Thymus (tissue), 11 donors: ENCODE data around the gene HCRTR1. TPM values are rescaled to one million over a fixed set of nuclear protein-coding genes. Genes with fewer than 3 reads are reported as not detected.

ENCODE experiments used
- DNase-seq, 9 donors: peaks; one replicate each; pipeline ENCODE4 v3.0.0-alpha.2; 2013; ENCODE audit warnings: low spot score in 9 of 9, low read depth in 6 of 9, missing footprints in 1 of 9
- H3K27ac ChIP-seq, 2 donors: one replicate each; pipeline ENCODE4 v1.5.1; 2013; ENCODE audit warnings: control low read depth in 1 of 2, low read depth in 1 of 2, low read length in 1 of 2, mild to moderate bottlenecking in 1 of 2, moderate library complexity in 1 of 2
- H3K27me3 ChIP-seq, 2 donors: one replicate each; pipeline ENCODE4 v1.5.1; 2013; ENCODE audit warnings: low read length in 1 of 2; ENCODE audit not compliant: control insufficient read depth in 2 of 2, insufficient read depth in 1 of 2
- H3K36me3 ChIP-seq, 2 donors: one replicate each; pipeline ENCODE4 v1.5.1; 2013; ENCODE audit warnings: low read length in 1 of 2, mild to moderate bottlenecking in 1 of 2, moderate library complexity in 1 of 2; ENCODE audit not compliant: control insufficient read depth in 2 of 2, insufficient read depth in 2 of 2
- H3K4me1 ChIP-seq, 2 donors: one replicate each; pipeline ENCODE4 v1.5.1; 2013; ENCODE audit warnings: low read length in 2 of 2; ENCODE audit not compliant: control insufficient read depth in 2 of 2, insufficient read depth in 2 of 2
- H3K4me3 ChIP-seq, 2 donors: one replicate each; pipeline ENCODE4 v1.5.1; 2013; ENCODE audit warnings: low read length in 2 of 2, control low read depth in 1 of 2, mild to moderate bottlenecking in 1 of 2
- H3K9me3 ChIP-seq, 2 donors: one replicate each; pipeline ENCODE4 v1.5.1; 2013; ENCODE audit warnings: low read length in 1 of 2, mild to moderate bottlenecking in 1 of 2; ENCODE audit not compliant: control insufficient read depth in 2 of 2, insufficient read depth in 1 of 2
- WGBS: extraction: QIAGEN DNeasy Blood & Tissue Kit; methylation state at CpG from one replicate; pipeline ENCODE4 v1.1.7; 2013; 5-methylcytosine and 5-hydroxymethylcytosine counted together
- polyA plus RNA-seq: library from polyadenylated mRNA; stranded (reverse); fragments of 200-250 nt; gene quantifications from one replicate; pipeline ENCODE4 v1.2.3, GENCODE V29; 2013
- total RNA-seq: library from RNA; stranded (reverse); fragments of 120-200 nt; gene quantifications from one replicate; pipeline ENCODE4 v1.2.4, GENCODE V29; 2013
- donor health status: healthy.

The HCRTR1 gene
- total and polyA plus RNA-seq, 2 donors, result 0.02 TPM; not detected in 1

DNA sequence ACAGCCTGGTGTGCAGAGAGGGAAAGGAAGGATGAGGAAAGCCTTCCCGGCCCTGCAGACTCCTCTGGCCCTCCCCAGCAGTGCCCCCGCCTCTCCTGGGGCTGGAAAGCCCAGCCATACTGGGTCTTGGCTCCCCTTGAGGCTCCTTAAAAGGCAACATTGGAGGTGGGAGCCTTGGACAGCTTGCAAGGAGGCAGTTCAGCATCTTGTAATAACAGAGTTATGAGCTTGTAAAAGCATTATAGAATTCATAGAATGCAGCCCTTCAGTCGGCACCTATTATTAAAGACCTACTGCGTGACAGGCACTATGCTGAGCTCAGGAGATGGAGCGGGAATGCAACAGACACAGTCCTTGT, 37.0 kb upstream of the HCRTR1 start:
- Histone ChIP-seq H3K27ac (no peak overlapping the region), H3K36me3 (no peaks in the 10 kb centered on the region), H3K4me1 (peaks cover 2 to 10% of the 10 kb centered on the region in 2 donors), H3K4me3 (no peak overlapping the region), H3K27me3 (peaks cover 0 to 15% of the 10 kb centered on the region in 2 donors), H3K9me3 (no peaks in the 10 kb centered on the region)
- 95% methylated on average over 5 of the region's 5 CpGs for WGBS
- no peak for DNase-seq

DNA sequence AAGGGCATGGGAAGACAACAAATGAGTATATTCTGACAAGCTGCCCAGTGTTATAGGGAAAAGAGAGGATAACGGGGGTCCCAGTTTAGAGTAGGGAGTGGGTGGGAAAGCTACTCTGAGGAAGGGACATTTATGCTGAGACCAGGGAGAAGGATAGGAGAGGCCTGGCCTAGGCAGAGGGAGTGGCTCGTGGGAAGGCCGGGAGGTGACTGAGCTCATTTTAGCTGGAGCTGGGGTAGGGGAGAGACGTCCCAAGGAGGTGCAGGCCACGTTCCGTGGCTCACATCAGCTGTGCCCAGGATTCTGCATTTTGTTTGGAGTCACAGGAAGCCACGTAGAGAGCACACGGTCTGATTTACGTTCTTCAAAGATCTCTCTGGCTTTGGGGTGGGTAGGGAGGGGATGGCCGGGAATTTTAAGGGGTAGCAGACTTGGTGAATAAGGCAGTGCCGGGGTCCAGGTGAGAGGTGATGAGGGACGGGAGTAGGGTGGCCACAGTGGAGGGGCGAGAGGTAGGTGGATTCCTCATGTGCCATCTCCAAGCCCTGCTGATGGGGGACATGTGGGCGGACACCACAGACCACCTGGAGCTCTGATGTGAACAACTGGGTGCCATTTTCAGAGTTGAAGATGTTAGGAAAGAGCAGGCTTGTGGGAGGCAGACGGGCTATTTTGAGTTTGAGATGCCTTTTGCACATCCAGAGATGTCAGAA, 36.4 kb upstream of the HCRTR1 start:
- H3K27me3 ChIP-seq, result peaks cover 0 to 12% of the 10 kb centered on the region in 2 donors
- H3K4me1 ChIP-seq, result peaks cover 2 to 9% of the 10 kb centered on the region in 2 donors
- no peaks in the 10 kb centered on the region for H3K36me3 ChIP-seq
- no peaks in the 10 kb centered on the region for H3K9me3 ChIP-seq
- no peak overlapping the region for H3K4me3 ChIP-seq
- no peak overlapping the region for H3K27ac ChIP-seq
- WGBS, result 95% methylated on average over 15 of the region's 15 CpGs
- DNase-seq, result no peak

DNA sequence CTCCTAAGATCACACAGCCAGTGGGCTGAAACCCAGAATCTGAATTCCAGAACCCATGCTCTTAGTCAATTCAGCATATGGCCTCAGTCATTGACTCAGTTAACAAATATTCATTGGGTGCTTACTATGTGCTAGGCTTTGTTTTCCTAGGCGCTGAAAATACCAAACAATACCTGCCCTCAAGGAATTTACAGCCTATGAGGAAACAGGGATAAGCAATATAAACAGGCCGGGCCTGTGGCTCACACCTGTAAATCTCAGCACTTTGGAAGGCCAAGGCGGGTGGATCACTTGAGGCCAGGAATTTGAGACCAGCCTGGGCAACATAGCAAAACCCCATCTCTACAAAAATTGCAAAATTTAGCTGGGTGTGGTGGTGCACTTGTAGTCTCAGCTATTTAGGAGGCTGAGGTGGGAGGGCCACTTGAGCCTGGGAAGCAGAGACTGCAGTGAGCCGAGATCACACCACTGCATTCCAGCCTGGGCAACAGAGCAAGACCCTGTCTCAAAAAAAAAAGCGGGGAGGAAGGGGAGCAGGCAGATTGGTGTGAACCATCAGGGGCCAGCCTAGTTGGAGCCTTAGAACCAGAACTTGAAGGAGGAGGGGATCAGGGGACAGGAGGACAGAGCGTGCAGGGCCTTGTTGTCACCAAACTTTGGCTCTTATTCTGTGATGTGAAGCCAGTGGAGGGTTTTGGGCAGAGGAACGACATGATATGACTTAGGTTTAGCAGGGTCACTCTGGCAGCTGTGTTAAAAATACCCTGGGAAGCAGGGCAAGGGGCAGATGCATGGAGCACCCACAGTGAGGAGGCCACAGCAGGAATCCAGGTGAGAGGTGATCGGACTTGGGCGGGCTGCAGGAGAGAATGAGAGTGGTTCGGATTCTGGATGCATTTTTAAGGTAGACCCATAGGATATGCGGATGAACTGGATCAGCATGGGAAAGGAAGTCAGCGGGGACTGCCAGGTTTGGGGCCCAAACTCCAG, 35.4 kb upstream of the HCRTR1 start:
- Histone ChIP-seq H3K4me3 (no peak overlapping the region), H3K27ac (no peak overlapping the region), H3K4me1 (peaks cover 0 to 3% of the 10 kb centered on the region in 2 donors), H3K27me3 (peaks cover 0 to under 1% of the 10 kb centered on the region in 2 donors), H3K9me3 (no peaks in the 10 kb centered on the region), H3K36me3 (no peaks in the 10 kb centered on the region)
- WGBS, result 96% methylated on average over 12 of the region's 12 CpGs
- no peak for DNase-seq

DNA sequence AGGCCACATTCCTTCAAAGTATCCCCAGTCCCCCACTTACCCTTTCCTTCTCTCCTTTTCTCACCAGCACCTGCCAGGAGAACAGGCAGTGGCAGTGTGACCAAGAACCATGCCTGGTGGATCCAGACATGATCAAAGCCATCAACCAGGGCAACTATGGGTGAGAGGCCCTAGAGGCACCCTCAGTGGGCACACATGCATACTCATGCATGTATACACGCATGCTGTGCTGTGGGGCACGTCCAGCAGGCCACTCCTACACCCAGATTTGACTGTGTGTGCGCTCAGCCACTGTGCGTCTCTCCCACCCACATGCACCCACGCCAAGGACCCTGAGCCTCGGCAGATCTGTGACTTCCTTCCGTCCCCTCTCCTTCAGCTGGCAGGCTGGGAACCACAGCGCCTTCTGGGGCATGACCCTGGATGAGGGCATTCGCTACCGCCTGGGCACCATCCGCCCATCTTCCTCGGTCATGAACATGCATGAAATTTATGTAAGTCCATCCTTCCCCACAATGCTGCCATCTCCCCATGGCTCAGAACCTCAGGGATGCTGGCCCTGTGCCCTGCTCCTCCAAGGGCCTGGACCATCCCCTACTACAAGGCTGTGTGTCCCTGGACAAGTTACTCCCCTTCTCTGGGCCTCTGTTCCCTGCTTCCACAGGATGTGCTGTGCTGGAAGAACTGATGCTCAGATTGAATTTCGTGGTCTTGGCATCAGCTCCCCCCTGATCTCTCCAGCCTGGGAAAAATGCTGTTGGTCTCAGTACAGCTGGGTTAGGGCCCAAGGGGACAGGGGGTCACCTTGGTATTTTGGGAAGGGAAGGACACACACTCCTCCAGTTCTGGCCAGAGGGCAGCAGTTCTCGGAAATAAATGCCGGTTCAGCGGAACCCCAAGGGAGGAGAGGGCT, 34.2 kb upstream of the HCRTR1 start:
- no peak for DNase-seq
- H3K36me3 ChIP-seq, result no peaks in the 10 kb centered on the region

DNA sequence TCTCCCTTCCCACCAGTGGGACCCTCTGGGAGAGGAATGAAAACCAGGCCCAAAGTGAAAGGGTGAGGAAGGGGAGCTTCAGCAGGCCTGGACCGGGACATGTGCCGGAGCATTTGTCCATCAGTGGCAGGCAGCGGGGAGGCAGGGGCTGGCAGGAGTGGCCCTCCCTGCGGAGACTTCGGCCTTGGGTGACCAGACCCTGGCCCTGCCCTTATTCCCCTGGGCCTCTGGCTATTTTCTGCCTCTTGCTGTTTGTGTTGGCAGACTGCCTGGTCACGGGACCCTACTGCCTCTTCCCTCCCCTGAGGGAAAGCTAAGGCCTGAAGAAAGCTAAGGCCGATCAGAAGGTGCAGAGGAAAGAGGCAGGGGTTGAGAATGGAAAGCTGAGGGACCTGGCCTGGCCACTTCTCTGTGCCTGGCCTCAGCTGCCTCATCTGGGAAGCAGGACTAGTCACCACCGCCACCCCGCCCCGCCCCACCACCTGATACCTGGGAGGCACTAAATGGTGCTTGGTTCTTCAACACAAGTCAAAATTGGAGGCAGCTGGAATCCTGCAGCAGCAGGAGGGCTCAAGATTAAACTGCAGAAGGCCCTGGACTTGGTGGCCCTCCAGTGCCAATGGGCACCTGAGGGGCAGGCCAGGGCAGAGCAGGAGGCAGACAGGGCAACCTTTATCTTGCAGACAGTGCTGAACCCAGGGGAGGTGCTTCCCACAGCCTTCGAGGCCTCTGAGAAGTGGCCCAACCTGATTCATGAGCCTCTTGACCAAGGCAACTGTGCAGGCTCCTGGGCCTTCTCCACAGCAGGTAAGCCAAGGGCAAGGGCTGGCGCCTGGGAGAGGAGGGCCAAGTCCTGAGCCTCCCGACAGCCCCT, 33.3 kb upstream of the HCRTR1 start:
- no peaks in the 10 kb centered on the region for H3K9me3 ChIP-seq
- no peak for DNase-seq
- H3K27ac ChIP-seq, result no peak overlapping the region
- no peaks in the 10 kb centered on the region for H3K36me3 ChIP-seq
- peaks cover 9 to 16% of the 10 kb centered on the region in 2 donors for H3K27me3 ChIP-seq
- H3K4me3 ChIP-seq, result no peak overlapping the region
- WGBS, result 93% methylated on average over 13 of the region's 13 CpGs
- H3K4me1 ChIP-seq, result peaks cover 0 to 2% of the 10 kb centered on the region in 2 donors

More for the DNA sequence above, 34.2 kb upstream of the HCRTR1 start:
- WGBS, result 96% methylated on average over 16 of the region's 16 CpGs
- Histone ChIP-seq H3K4me3 (no peak overlapping the region), H3K9me3 (no peaks in the 10 kb centered on the region), H3K27ac (no peak overlapping the region), H3K4me1 (peaks cover 0 to 3% of the 10 kb centered on the region in 2 donors), H3K27me3 (peaks cover 3 to 7% of the 10 kb centered on the region in 2 donors)

DNA sequence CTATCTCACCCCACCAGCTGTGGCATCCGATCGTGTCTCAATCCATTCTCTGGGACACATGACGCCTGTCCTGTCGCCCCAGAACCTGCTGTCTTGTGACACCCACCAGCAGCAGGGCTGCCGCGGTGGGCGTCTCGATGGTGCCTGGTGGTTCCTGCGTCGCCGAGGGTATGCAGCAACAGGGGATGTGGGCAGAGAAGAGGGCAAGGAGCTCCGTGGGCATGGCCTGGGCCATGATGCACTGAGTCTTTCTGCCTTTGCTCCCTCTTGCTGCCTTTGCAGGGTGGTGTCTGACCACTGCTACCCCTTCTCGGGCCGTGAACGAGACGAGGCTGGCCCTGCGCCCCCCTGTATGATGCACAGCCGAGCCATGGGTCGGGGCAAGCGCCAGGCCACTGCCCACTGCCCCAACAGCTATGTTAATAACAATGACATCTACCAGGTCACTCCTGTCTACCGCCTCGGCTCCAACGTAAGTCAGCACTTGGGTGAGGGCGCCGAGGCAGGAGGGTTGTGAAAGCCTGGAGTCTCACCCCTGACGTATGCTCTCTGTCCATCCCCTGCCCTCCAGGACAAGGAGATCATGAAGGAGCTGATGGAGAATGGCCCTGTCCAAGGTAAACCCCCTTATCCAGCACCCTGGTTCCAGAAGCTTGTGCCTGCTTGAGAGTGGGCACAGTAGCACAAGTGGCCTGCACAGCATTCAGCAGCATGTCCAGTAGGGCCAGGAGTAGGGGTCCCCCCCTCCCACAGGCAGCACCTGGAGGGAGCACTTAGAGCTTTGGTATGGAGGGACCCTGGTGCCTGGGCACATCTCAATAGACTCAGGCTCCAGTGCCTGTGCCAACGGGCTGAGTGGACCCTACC, 32.4 kb upstream of the HCRTR1 start:
- H3K27ac ChIP-seq, result no peak overlapping the region
- H3K4me3 ChIP-seq, result no peak overlapping the region
- 97% methylated on average over 27 of the region's 27 CpGs for WGBS
- no peaks in the 10 kb centered on the region for H3K4me1 ChIP-seq
- H3K9me3 ChIP-seq, result no peaks in the 10 kb centered on the region
- peaks cover 9 to 25% of the 10 kb centered on the region in 2 donors for H3K27me3 ChIP-seq
- DNase-seq, result no peak
- no peaks in the 10 kb centered on the region for H3K36me3 ChIP-seq

DNA sequence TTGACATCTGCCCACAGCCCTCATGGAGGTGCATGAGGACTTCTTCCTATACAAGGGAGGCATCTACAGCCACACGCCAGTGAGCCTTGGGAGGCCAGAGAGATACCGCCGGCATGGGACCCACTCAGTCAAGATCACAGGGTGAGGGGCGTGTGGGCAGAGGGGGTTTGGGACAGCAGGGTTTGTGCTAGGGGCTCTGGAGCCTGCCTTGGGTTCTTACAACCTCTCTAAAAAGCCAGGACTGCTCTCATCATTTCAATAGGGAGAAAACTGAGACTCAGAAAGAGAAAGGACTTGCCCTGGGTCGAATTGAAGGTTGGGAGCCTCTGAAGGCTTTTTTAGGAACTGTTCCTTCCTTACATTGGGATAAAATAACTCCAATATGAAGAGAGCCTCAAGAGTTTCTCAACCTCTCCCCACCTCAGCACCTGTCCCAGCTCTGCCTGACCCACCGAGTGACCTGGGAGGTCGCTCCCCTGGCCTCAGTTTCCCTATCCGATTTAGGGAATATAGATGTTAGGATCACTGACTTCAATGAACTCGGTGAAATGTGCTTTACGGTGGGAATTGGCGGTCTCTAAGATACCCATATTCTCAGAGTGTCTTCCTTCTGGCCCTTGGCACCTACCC, 31.6 kb upstream of the HCRTR1 start:
- Histone ChIP-seq H3K36me3 (no peaks in the 10 kb centered on the region), H3K9me3 (no peaks in the 10 kb centered on the region), H3K4me3 (no peak overlapping the region), H3K27ac (no peak overlapping the region), H3K27me3 (peaks cover 9 to 28% of the 10 kb centered on the region in 2 donors), H3K4me1 (no peaks in the 10 kb centered on the region)
- 95% methylated on average over 11 of the region's 11 CpGs for WGBS
- no peak for DNase-seq
